Keratinocyte (primary cell): Measurements from ENCODE around the gene MAP1S. TPM values are rescaled to one million over a fixed set of nuclear protein-coding genes. Genes with fewer than 3 reads are reported as not detected.

Experiments used
- DNase-seq: peaks from one replicate; pipeline ENCODE4 v3.0.0-alpha.2; 2011; ENCODE audit warnings: low read depth, missing footprints, low spot score
- FAIRE-seq: peaks from 2 replicates; lab custom pipeline; 2011; peaks lifted over from hg19 to GRCh38; lab: Jason Lieb, UNC
- H2AFZ ChIP-seq: 2 replicates; pipeline ENCODE4 v1.6.0; 2012; ENCODE audit warnings: low read length, control low read depth, inconsistent platforms; ENCODE audit not compliant: control insufficient read depth
- H3K27ac ChIP-seq: 2 replicates; pipeline ENCODE4 v1.5.1; 2011; ENCODE audit warnings: low read length; ENCODE audit not compliant: control insufficient read depth, insufficient read depth
- H3K27me3 ChIP-seq: 3 replicates; pipeline ENCODE4 v1.6.0; 2011; ENCODE audit warnings: low read length; ENCODE audit not compliant: control insufficient read depth, insufficient read depth; ENCODE audit errors: extremely low read depth
- H3K36me3 ChIP-seq, 2 experiments: 2 replicates in 1 of 2; 3 replicates in 1 of 2; pipeline ENCODE4 v1.5.1; 2011; ENCODE audit warnings: low read length in 2 of 2, mild to moderate bottlenecking in 1 of 2; ENCODE audit not compliant: control insufficient read depth in 2 of 2, insufficient read depth in 2 of 2; ENCODE audit errors: extremely low read depth in 1 of 2
- H3K4me1 ChIP-seq: 3 replicates; pipeline ENCODE4 v1.5.1; 2011; ENCODE audit warnings: low read length; ENCODE audit not compliant: control insufficient read depth, insufficient read depth; ENCODE audit errors: extremely low read depth
- H3K4me2 ChIP-seq: 3 replicates; pipeline ENCODE4 v1.6.0; 2011; ENCODE audit warnings: low read depth, low read length; ENCODE audit not compliant: control insufficient read depth, insufficient read depth; ENCODE audit errors: extremely low read depth
- H3K4me3 ChIP-seq, 3 experiments: fragments of 200-600 bp in 1 of 3; sonication (generic) in 1 of 3; 2 replicates in 2 of 3; 3 replicates in 1 of 3; pipeline ENCODE4 v1.5.1; 2011 to 2016; ENCODE audit warnings: low read length in 3 of 3, mild to moderate bottlenecking in 3 of 3, control low read depth in 2 of 3, inconsistent platforms in 1 of 3, low read depth in 1 of 3, mixed read lengths in 1 of 3, mixed run types in 1 of 3, moderate library complexity in 1 of 3; ENCODE audit not compliant: control insufficient read depth in 2 of 3, insufficient read depth in 2 of 3; ENCODE audit errors: extremely low read depth in 1 of 3
- H3K79me2 ChIP-seq: 2 replicates; pipeline ENCODE4 v1.6.0; 2012; ENCODE audit warnings: low read length; ENCODE audit not compliant: control insufficient read depth, insufficient read depth
- H3K9ac ChIP-seq: 3 replicates; pipeline ENCODE4 v1.6.0; 2011; ENCODE audit warnings: low read length; ENCODE audit not compliant: control insufficient read depth, insufficient read depth; ENCODE audit errors: extremely low read depth
- H3K9me1 ChIP-seq: 3 replicates; pipeline ENCODE4 v1.6.0; 2011; ENCODE audit warnings: low read length; ENCODE audit not compliant: control insufficient read depth, insufficient read depth; ENCODE audit errors: extremely low read depth
- H3K9me3 ChIP-seq: 2 replicates; pipeline ENCODE4 v1.5.1; 2012; ENCODE audit warnings: low read depth, low read length; ENCODE audit not compliant: control insufficient read depth
- H4K20me1 ChIP-seq: 3 replicates; pipeline ENCODE4 v1.6.0; 2011; ENCODE audit warnings: low read length; ENCODE audit not compliant: control insufficient read depth, insufficient read depth; ENCODE audit errors: extremely low read depth
- CTCF ChIP-seq, 3 experiments: IDR thresholded peaks in 1 of 3; conservative IDR thresholded peaks in 1 of 3; optimal IDR thresholded peaks in 1 of 3; 2 replicates in 2 of 3; 3 replicates in 1 of 3; pipeline versions ENCODE3 to v1.5.1; 2011; ENCODE audit warnings: low read length in 3 of 3, mild to moderate bottlenecking in 3 of 3, moderate library complexity in 2 of 3, control low read depth in 1 of 3, inconsistent platforms in 1 of 3; ENCODE audit not compliant: insufficient read depth in 2 of 3; ENCODE audit errors: extremely low read depth in 1 of 3
- EZH2 ChIP-seq: IDR thresholded peaks from one replicate; pipeline ENCODE4 v1.6.1; 2012; ENCODE audit warnings: inconsistent platforms, mild to moderate bottlenecking, low read length, moderate library complexity
- dilution Hi-C: fragments of 300-500 bp; cut with MboI; formaldehyde crosslinking; loops from one replicate; pipeline ENCODE4 v1.7.0; 2020; ENCODE audit warnings: low sequenced_read_pairs; ENCODE audit not compliant: extremely low pct_ligation_motif_present
- polyA plus RNA-seq, 5 experiments: library from polyadenylated mRNA; depleted of rRNA in 3 of 5; stranded (reverse) in 3 of 5; stranded (forward) in 1 of 5; unstranded in 1 of 5; fragments of >200 nt; gene quantifications; 1 replicate in 1 of 5; 2 replicates in 3 of 5; 3 replicates in 1 of 5; pipeline versions ENCODE4 v1.2.1 to v1.2.3, GENCODE V29; 2011 to 2012; ENCODE audit warnings: missing spikeins in 2 of 5, low read depth in 1 of 5, low replicate concordance in 1 of 5

Gene MAP1S
- polyA plus RNA-seq, 1 donor (not counting 4 experiments of a cell fraction or from before 2014, with no cell fraction given) = 3.7 TPM

- Histone ChIP-seq H3K79me2 (peaks cover 8% of the 10 kb centered on the region), H4K20me1 (peaks cover 4% of the 10 kb centered on the region), H3K9ac (no peak overlapping the region), H3K9me3 (no peaks in the 10 kb centered on the region), H3K4me3 (no peak overlapping the region), H3K9me1 (no peaks in the 10 kb centered on the region), H3K36me3 (peaks cover 14 to 28% of the 10 kb centered on the region in 2 experiments), H3K4me2 (no peak overlapping the region), H2AFZ (no peak overlapping the region), H3K27ac (no peak overlapping the region), H3K27me3 (no peaks in the 10 kb centered on the region), H3K4me1 (no peaks in the 10 kb centered on the region)
- TF ChIP-seq CTCF (optimal IDR thresholded peaks at IDR 0.05 in 1 of 3, IDR thresholded peaks at IDR 0.05 in 1 of 3, conservative IDR thresholded peaks at IDR 0.05 in 1 of 3; ENCODE audit: extremely low read depth in 1 of 3, insufficient read depth in 2 of 3, low read length in 3 of 3) (no peak), EZH2 (no peak)
- DNase-seq (no peak), FAIRE-seq (no peak)
- dilution Hi-C loops = no loop called here
These were observed 8.6 kb downstream of the MAP1S start for GRCh38 chr19:17727843-17728242.

DNA sequence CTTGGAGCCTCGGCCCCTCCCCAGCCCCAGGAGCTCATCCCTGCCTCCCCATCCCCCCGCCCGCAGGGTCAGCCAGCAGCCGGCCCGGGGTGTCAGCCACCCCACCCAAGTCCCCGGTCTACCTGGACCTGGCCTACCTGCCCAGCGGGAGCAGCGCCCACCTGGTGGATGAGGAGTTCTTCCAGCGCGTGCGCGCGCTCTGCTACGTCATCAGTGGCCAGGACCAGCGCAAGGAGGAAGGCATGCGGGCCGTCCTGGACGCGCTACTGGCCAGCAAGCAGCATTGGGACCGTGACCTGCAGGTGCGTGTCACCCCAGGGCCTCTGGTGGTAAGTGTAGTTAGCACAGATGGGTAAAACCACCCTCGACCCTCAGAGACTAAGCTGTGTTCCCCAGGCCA, 13.8 kb downstream of the MAP1S start:
- Histone ChIP-seq H3K4me3 (no peak overlapping the region), H3K4me1 (no peaks in the 10 kb centered on the region), H3K4me2 (no peak overlapping the region), H3K27me3 (no peaks in the 10 kb centered on the region), H3K79me2 (peaks cover 8% of the 10 kb centered on the region), H3K9ac (no peak overlapping the region), H3K9me1 (no peaks in the 10 kb centered on the region), H2AFZ (no peak overlapping the region), H3K9me3 (no peaks in the 10 kb centered on the region), H3K36me3 (peaks cover 25 to 30% of the 10 kb centered on the region in 2 experiments), H3K27ac (no peak overlapping the region), H4K20me1 (peaks cover 4% of the 10 kb centered on the region)
- dilution Hi-C loops = no loop called here
- no peak for FAIRE-seq
- TF ChIP-seq EZH2 (no peak), CTCF (optimal IDR thresholded peaks at IDR 0.05 in 1 of 3, IDR thresholded peaks at IDR 0.05 in 1 of 3, conservative IDR thresholded peaks at IDR 0.05 in 1 of 3; ENCODE audit: extremely low read depth in 1 of 3, insufficient read depth in 2 of 3, low read length in 3 of 3) (no peak)
- no peak for DNase-seq
